Neuron (in vitro differentiated cells): ENCODE data around the gene SHPK.

Source experiments
- H2AFZ ChIP-seq: one replicate; pipeline ENCODE4 v1.6.1; 2013; ENCODE audit warnings: low read depth, mild to moderate bottlenecking, inconsistent platforms, low read length, moderate library complexity
- H3K27me3 ChIP-seq: one replicate; pipeline ENCODE4 v1.6.1; 2013; ENCODE audit warnings: low read length; ENCODE audit not compliant: insufficient read depth
- H3K36me3 ChIP-seq: one replicate; pipeline ENCODE4 v1.6.1; 2013; ENCODE audit warnings: low read length; ENCODE audit not compliant: insufficient read depth
- H3K4me1 ChIP-seq: one replicate; pipeline ENCODE4 v1.6.1; 2013; ENCODE audit warnings: low read length; ENCODE audit not compliant: insufficient read depth
- H3K4me3 ChIP-seq: 2 replicates; pipeline ENCODE4 v1.5.1; 2013; ENCODE audit warnings: mild to moderate bottlenecking, low read length, moderate library complexity
- H3K9me3 ChIP-seq: one replicate; pipeline ENCODE4 v1.6.1; 2013; ENCODE audit warnings: low read length

SHPK gene

DNA sequence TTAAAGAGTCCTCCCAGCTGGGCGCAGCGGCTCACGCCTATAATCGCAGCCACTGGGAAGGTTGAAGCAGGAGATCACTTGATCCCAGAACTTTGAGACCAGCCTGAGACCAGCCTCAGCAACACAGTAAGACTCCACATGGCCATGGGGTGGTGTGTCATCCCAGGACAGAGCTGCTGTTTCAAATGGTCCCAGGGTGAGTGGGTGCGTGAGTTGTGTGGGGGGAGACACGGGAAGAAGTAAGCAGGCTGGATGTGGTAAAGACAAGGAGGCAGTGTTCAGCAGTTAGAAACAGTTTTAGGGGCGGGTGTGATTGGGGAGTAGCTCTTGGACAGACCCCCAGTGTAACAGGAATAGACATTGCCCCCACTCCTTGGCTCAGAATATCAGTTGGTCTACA lies 3.8 kb downstream of the SHPK start:
- H3K36me3 ChIP-seq, result peaks cover 40% of the 10 kb centered on the region
- H3K4me3 ChIP-seq, result no peak overlapping the region
- no peak overlapping the region for H2AFZ ChIP-seq
- H3K4me1 ChIP-seq, result peaks cover 6% of the 10 kb centered on the region
- no peaks in the 10 kb centered on the region for H3K9me3 ChIP-seq
- no peaks in the 10 kb centered on the region for H3K27me3 ChIP-seq

- Histone ChIP-seq H3K36me3 (peaks cover 46% of the 10 kb centered on the region), H3K9me3 (no peaks in the 10 kb centered on the region), H3K27me3 (no peaks in the 10 kb centered on the region), H3K4me1 (peaks cover 4% of the 10 kb centered on the region), H2AFZ (no peak overlapping the region), H3K4me3 (no peak overlapping the region)
Observed at GRCh38 chr17:3630781-3631180, 5.3 kb downstream of the SHPK start.

DNA sequence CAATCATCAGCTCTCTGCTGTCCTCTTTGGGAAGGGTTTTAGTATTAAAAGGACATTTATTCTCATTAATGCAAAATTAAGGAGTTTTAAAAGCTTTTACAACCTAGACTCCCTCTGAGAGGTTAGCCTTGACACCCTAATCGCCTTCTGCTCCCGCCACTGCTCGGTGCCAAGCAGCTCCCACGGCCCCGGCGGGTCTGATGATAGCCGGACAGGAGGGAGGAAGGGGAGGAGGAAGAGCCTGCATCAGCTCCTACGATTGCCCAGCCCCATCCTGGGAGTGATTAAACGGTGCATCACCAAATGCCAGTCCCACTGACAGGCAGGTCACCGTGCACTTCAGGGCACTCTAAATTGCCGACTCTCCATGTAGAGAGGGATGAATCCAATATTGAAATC lies 8.3 kb downstream of the SHPK start:
- no peaks in the 10 kb centered on the region for H3K4me1 ChIP-seq
- H3K36me3 ChIP-seq, result peaks cover 64% of the 10 kb centered on the region
- H3K9me3 ChIP-seq, result no peaks in the 10 kb centered on the region
- no peak overlapping the region for H3K4me3 ChIP-seq
- H3K27me3 ChIP-seq, result no peaks in the 10 kb centered on the region
- no peak overlapping the region for H2AFZ ChIP-seq

DNA sequence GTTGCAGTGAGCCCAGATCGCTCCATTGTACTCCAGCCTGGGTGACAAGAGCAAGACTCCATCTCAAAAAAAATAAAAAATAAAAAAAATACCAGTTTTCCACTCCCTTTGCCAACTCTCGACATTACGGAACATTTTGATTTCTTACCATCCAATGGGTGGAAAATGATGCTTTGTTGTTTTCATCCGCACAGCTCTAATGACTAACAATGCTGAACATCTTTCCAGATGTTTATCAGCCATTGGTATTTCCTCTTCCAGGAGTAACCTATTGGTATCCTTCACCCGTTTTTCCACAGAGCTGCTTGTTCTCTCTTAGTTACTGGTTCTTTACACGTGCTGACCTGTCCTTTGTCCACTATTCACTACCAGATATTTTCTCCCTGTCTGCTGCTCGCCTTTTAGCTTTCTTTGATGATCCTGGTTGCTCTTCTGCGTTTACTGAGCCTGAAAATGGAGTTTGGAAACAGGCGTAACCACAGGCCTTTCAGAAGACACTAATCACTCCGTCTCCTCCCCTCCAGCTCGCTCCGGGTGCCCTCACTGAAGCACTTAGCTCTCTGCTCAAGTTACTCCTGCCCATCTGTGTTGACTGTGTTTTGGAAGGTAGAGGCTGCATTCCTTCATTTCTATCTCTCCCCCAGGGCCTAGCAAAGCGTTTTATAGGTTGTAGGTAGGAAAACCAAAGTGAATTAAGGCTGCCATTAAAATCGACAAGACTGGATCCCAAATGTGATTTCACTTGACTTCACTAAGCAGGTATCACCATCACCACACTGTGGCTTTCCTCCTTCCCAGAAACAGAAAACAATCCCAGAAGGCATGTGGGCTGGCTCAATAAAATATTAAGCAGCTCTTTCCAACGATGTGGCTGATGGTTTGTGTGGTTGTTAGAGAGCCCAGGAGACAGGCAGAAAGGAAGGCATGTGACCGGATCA lies 8.9 kb downstream of the SHPK start:
- peaks cover 63% of the 10 kb centered on the region for H3K36me3 ChIP-seq

GRCh38 chr17:3622977-3623594 lies 13.0 kb downstream of the SHPK start:
- Histone ChIP-seq H2AFZ (no peak overlapping the region), H3K27me3 (no peaks in the 10 kb centered on the region), H3K36me3 (peaks cover 66% of the 10 kb centered on the region), H3K9me3 (peaks cover 7% of the 10 kb centered on the region), H3K4me3 (no peak overlapping the region), H3K4me1 (no peaks in the 10 kb centered on the region)

More for the DNA sequence above, 8.9 kb downstream of the SHPK start:
- no peaks in the 10 kb centered on the region for H3K27me3 ChIP-seq
- H2AFZ ChIP-seq, result no peak overlapping the region
- no peak overlapping the region for H3K4me3 ChIP-seq
- no peaks in the 10 kb centered on the region for H3K9me3 ChIP-seq
- no peaks in the 10 kb centered on the region for H3K4me1 ChIP-seq

DNA sequence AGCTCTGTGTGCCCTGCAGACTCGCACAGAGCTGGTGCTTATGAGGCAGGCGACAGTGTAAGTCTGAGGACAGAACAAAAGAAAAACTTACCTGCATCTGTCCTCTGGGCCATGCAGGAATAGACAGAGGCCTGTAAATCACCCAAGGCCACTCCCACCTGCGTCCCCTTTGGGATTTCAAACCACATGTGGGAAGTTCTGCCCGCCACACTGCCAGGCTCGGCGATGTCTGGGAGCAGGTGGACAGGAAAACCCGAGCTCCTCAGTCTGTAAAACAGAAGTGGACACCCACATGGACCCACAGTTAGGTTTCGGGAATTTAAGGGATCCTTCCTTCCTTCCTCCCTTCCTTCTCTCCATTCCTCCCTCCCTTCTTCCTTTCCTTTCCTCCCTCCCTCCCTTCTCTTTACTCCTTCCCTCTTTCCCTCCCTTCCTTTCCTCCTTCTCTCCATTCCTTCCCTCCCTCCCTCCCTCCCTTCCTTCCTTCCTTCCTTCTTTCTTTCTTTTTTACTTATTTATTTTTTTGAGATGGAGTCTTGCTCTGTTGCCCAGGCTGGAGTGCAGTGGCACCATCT lies 14.8 kb downstream of the SHPK start:
- Histone ChIP-seq H3K36me3 (peaks cover 70% of the 10 kb centered on the region), H3K27me3 (no peaks in the 10 kb centered on the region), H3K4me1 (no peaks in the 10 kb centered on the region), H3K9me3 (peaks cover 11% of the 10 kb centered on the region), H2AFZ (no peak overlapping the region), H3K4me3 (no peak overlapping the region)

DNA sequence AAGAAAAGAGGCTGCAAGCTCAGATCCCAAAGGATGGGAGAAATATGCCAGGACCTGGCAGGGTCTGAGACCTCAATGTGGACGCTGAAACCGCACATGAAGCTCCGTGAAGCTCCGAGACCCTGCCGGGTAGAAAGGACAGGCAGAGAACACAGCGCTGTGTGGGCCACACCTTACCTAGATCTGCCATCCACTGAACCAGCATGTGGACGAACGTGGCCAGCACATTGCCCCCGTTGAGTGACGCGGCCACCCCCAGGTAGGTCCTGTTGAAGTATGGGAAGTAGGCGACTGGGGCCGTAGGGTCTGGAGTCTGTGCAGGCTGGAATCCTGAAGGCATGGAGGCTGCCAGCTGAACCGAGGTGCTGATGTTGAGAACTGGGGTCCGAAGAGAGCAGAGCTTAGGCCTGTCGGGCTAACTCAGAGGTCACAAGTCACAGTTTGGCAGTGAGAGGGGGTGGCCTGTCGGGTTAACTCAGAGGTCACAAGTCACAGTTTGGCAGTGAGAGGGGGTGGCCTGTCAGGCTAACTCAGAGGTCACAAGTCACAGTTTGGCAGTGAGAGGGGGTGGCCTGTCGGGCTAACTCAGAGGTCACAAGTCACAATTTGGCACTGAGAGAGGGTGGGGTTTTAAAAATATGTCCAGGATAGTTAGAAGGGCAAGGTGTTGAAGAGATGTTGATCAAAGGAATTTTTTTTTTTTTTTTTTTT lies 20.7 kb downstream of the SHPK start:
- Histone ChIP-seq H3K4me3 (no peak overlapping the region), H3K36me3 (peaks cover 70% of the 10 kb centered on the region)

GRCh38 chr17:3613124-3613523 lies 22.9 kb downstream of the SHPK start:
- H3K36me3 ChIP-seq, result peaks cover 76% of the 10 kb centered on the region
- no peak overlapping the region for H2AFZ ChIP-seq
- H3K4me3 ChIP-seq, result no peak overlapping the region
- peaks cover 5% of the 10 kb centered on the region for H3K9me3 ChIP-seq
- no peaks in the 10 kb centered on the region for H3K4me1 ChIP-seq
- H3K27me3 ChIP-seq, result no peaks in the 10 kb centered on the region

More for the DNA sequence above, 20.7 kb downstream of the SHPK start:
- peaks cover 12% of the 10 kb centered on the region for H3K9me3 ChIP-seq
- H3K4me1 ChIP-seq, result no peaks in the 10 kb centered on the region
- H3K27me3 ChIP-seq, result no peaks in the 10 kb centered on the region
- no peak overlapping the region for H2AFZ ChIP-seq

- Histone ChIP-seq H3K4me1 (no peaks in the 10 kb centered on the region), H3K27me3 (no peaks in the 10 kb centered on the region), H3K36me3 (peaks cover 73% of the 10 kb centered on the region), H3K9me3 (no peaks in the 10 kb centered on the region), H2AFZ (no peak overlapping the region), H3K4me3 (no peak overlapping the region)
Observed at GRCh38 chr17:3610523-3610922, 25.5 kb downstream of the SHPK start.

DNA sequence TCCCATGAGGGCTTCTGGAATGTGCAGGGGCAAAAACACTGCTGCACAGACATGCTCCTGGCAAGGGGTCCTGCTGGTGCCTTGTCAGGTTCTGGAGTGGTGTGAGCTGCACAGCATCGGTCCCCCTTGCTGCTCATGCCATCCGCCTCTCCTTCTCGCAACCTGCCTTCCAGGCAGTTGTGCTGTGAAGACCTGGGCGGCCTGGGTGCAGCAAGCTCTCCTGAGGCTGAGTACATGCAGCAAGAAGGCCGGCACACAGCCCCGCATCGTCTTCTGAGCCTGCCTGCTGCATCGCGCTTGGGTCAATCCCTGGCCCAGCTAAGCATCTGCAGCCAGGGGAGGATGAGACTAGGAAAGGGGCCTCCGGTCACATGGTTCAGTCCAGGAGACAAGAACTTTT lies 26.4 kb downstream of the SHPK start:
- H3K4me1 ChIP-seq, result no peaks in the 10 kb centered on the region
- no peak overlapping the region for H3K4me3 ChIP-seq
- H3K9me3 ChIP-seq, result no peaks in the 10 kb centered on the region
- H3K36me3 ChIP-seq, result peaks cover 69% of the 10 kb centered on the region
- no peaks in the 10 kb centered on the region for H3K27me3 ChIP-seq
- H2AFZ ChIP-seq, result no peak overlapping the region

- Histone ChIP-seq H3K4me1 (no peaks in the 10 kb centered on the region), H3K4me3 (no peak overlapping the region), H3K36me3 (peaks cover 37% of the 10 kb centered on the region), H2AFZ (no peak overlapping the region), H3K9me3 (no peaks in the 10 kb centered on the region), H3K27me3 (no peaks in the 10 kb centered on the region)
Observed at GRCh38 chr17:3603870-3604259, 32.2 kb downstream of the SHPK start.

DNA sequence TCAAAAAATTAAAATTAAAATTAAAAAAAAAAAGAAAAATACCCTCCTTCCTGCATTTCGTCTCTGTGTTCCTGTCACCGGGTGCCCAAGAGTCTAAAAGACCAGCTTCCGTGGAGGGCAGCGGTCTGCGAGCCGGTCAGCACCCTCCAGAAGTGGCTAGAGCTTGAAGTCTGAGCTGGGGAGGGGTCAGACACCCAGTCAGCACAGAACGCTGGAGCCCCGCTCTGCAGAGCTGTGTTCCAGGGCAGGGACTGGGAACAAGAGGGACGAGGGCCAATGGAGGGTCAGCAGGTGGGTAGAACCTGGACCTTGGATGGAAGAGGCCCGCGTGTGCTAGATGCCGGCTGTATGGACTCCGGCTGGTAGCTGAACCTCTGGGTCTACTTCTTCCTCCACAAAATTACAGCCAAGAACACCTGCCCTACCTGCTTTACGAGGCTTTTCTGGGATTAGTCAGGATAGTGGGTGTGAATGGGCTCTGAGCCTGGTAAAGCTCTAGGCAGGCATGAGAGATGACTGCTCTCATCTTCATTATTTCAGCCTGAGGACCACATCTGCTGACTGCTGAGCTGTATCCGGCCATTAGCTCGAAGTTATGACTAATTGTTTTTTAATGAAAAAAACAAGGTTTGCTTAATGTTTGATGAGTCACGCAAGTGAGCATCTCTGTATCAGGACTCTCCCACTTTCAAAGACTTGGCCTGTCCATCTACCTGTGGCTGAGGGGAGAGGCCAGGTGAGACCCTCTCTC lies 32.8 kb downstream of the SHPK start:
- H3K4me1 ChIP-seq, result no peaks in the 10 kb centered on the region
- no peak overlapping the region for H3K4me3 ChIP-seq
- no peaks in the 10 kb centered on the region for H3K9me3 ChIP-seq
- H2AFZ ChIP-seq, result no peak overlapping the region
- no peaks in the 10 kb centered on the region for H3K27me3 ChIP-seq
- peaks cover 32% of the 10 kb centered on the region for H3K36me3 ChIP-seq
